Measurements from ENCODE around the gene PDZD7.

GRCh38 chr10:100985336-100985735 lies 45.6 kb downstream of the PDZD7 start:
- TF ChIP-seq, protein P1, sequence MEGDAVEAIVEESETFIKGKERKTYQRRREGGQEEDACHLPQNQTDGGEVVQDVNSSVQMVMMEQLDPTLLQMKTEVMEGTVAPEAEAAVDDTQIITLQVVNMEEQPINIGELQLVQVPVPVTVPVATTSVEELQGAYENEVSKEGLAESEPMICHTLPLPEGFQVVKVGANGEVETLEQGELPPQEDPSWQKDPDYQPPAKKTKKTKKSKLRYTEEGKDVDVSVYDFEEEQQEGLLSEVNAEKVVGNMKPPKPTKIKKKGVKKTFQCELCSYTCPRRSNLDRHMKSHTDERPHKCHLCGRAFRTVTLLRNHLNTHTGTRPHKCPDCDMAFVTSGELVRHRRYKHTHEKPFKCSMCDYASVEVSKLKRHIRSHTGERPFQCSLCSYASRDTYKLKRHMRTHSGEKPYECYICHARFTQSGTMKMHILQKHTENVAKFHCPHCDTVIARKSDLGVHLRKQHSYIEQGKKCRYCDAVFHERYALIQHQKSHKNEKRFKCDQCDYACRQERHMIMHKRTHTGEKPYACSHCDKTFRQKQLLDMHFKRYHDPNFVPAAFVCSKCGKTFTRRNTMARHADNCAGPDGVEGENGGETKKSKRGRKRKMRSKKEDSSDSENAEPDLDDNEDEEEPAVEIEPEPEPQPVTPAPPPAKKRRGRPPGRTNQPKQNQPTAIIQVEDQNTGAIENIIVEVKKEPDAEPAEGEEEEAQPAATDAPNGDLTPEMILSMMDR (tag by site-specific recombination; IDR thresholded peaks at IDR 0.05): no peak
- TF ChIP-seq ZNF513 (tag by site-specific recombination; IDR thresholded peaks at IDR 0.05) (no peak), ZNF394 (tag by site-specific recombination; IDR thresholded peaks at IDR 0.05; ENCODE audit: borderline replicate concordance) (no peak), ZNF596 (tag by site-specific recombination; IDR thresholded peaks at IDR 0.05) (no peak), ZNF600 (tag by site-specific recombination; IDR thresholded peaks at IDR 0.05) (no peak), ZBTB49 (tag by site-specific recombination; IDR thresholded peaks at IDR 0.05; ENCODE audit: low read depth) (no peak)
- TF ChIP-seq, protein P2, sequence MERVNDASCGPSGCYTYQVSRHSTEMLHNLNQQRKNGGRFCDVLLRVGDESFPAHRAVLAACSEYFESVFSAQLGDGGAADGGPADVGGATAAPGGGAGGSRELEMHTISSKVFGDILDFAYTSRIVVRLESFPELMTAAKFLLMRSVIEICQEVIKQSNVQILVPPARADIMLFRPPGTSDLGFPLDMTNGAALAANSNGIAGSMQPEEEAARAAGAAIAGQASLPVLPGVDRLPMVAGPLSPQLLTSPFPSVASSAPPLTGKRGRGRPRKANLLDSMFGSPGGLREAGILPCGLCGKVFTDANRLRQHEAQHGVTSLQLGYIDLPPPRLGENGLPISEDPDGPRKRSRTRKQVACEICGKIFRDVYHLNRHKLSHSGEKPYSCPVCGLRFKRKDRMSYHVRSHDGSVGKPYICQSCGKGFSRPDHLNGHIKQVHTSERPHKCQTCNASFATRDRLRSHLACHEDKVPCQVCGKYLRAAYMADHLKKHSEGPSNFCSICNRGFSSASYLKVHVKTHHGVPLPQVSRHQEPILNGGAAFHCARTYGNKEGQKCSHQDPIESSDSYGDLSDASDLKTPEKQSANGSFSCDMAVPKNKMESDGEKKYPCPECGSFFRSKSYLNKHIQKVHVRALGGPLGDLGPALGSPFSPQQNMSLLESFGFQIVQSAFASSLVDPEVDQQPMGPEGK (tag by site-specific recombination; IDR thresholded peaks at IDR 0.05): no peak
